GM21360 (cell line): ENCODE measurements around the gene TRIM77.
"Not testable (repeated sequence)": the region's sequence is repeated elsewhere in the genome, so short reads cannot be mapped to it uniquely, and the experiment has no call there.

Experiments
- ATAC-seq: cut with Tn5 transposase; IDR thresholded peaks from one replicate; pipeline ENCODE4 v1.9.1; 2021; ENCODE audit warnings: mild to moderate bottlenecking, moderate library complexity; ENCODE audit not compliant: unreplicated experiment

TRIM77 gene

GRCh38 chr11:89709999-89710398 is at the start of gene TRIM77:
TSS of gene TRIM77 (plus strand) at chr11:89710299. CDS start at chr11:89710299, 0 bp downstream.
- not testable (repeated sequence) for ATAC-seq

- no peak for ATAC-seq
Observed at GRCh38 chr11:89667001-89667400, 43.1 kb upstream of the TRIM77 start.

- not testable (repeated sequence) for ATAC-seq
Observed at GRCh38 chr11:89668158-89668557, 41.9 kb upstream of the TRIM77 start.

- not testable (repeated sequence) for ATAC-seq
Observed at GRCh38 chr11:89669586-89669985, 40.5 kb upstream of the TRIM77 start.

- ATAC-seq, result not testable (repeated sequence)
Observed at GRCh38 chr11:89669993-89670669, 40.0 kb upstream of the TRIM77 start.

GRCh38 chr11:89672547-89672946 is 37.6 kb upstream of the TRIM77 start:
- not testable (repeated sequence) for ATAC-seq

GRCh38 chr11:89673380-89673779 is 36.7 kb upstream of the TRIM77 start:
- ATAC-seq, result not testable (repeated sequence)

- not testable (repeated sequence) for ATAC-seq
Observed at GRCh38 chr11:89675383-89675782, 34.7 kb upstream of the TRIM77 start.

GRCh38 chr11:89675948-89676347 is 34.2 kb upstream of the TRIM77 start:
- ATAC-seq, result not testable (repeated sequence)

GRCh38 chr11:89707080-89707479 is 3.0 kb upstream of the TRIM77 start:
- not testable (repeated sequence) for ATAC-seq

GRCh38 chr11:89724866-89725498 is 14.9 kb downstream of the TRIM77 start:
- ATAC-seq, result not testable (repeated sequence)

GRCh38 chr11:89730215-89730614 is 20.1 kb downstream of the TRIM77 start:
- ATAC-seq, result not testable (repeated sequence)

- ATAC-seq, result no peak
Observed at GRCh38 chr11:89736566-89736965, 26.5 kb downstream of the TRIM77 start.

- no peak for ATAC-seq
Observed at GRCh38 chr11:89737116-89737515, 27.0 kb downstream of the TRIM77 start.

GRCh38 chr11:89741406-89741805 is 31.3 kb downstream of the TRIM77 start:
- not testable (repeated sequence) for ATAC-seq

GRCh38 chr11:89744158-89744557 is 34.1 kb downstream of the TRIM77 start:
- not testable (repeated sequence) for ATAC-seq

- ATAC-seq, result not testable (repeated sequence)
Observed at GRCh38 chr11:89750822-89751221, 40.7 kb downstream of the TRIM77 start.
